Activated CD4-positive, alpha-beta T cell treated with anti-CD3 and anti-CD28 coated beads, Interleukin-2, amount 10 ng/mL, durations not matched to agents 24 days and 14 days (primary cell): ENCODE results near the gene SFMBT2. TPM values are rescaled to one million over a fixed set of nuclear protein-coding genes. Genes with fewer than 3 reads are reported as not detected.

Experiments
- DNase-seq: peaks from one replicate; pipeline ENCODE4 v3.0.0; 2022
- H3K27ac Mint-ChIP-seq: one replicate; pipeline ENCODE4 v1.8.0; 2022; ENCODE audit warnings: mild to moderate bottlenecking, mixed read lengths
- H3K27me3 Mint-ChIP-seq: one replicate; pipeline ENCODE4 v1.8.0; 2022; ENCODE audit warnings: mixed read lengths
- H3K36me3 Mint-ChIP-seq: one replicate; pipeline ENCODE4 v1.8.0; 2022; ENCODE audit warnings: low read depth, mild to moderate bottlenecking, mixed read lengths
- H3K4me1 Mint-ChIP-seq: one replicate; pipeline ENCODE4 v1.8.0; 2021; ENCODE audit warnings: mixed read lengths
- H3K4me3 Mint-ChIP-seq: one replicate; pipeline ENCODE4 v1.8.0; 2022; ENCODE audit warnings: mild to moderate bottlenecking, moderate library complexity, mixed read lengths
- H3K9me3 Mint-ChIP-seq: one replicate; pipeline ENCODE4 v1.8.0; 2021; ENCODE audit warnings: mixed read lengths
- intact Hi-C: fragments of 100-400 bp; cut with micrococcal nuclease; formaldehyde crosslinking; loops from one replicate; pipeline ENCODE4 v1.15.1; 2023
- total RNA-seq: library from RNA; stranded (reverse); gene quantifications from 2 replicates; pipeline ENCODE4 v1.2.3, GENCODE V29; 2022

Gene SFMBT2
- total RNA-seq, 1 donor from 2014 or later = 24.9 TPM

DNA sequence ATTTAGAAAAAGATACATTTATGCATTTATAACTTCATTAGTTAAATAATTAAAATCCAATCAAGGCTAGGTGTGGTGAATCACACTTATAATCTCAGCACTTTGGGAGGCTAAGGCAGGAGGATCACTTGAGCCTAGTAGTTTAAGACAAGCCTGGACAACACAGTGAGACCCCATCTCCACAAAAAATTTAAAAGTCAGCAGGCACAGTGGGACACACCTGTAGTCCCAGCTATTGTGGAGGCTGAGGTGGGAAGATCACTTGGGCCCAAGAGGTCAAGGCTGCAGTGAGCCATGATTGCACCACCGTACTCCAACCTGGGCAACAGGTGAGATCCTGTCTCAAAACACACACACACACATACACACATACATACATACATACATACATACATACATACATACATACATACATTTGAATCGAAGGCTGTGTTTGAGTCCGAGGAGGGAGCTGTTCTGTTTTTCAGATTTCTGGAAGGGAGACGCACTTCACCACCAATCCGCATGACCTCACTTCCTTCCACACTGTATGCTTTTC, 30.1 kb downstream of the SFMBT2 start:
- no peaks in the 10 kb centered on the region for H3K27me3 Mint-ChIP-seq
- H3K4me1 Mint-ChIP-seq = peaks cover 36% of the 10 kb centered on the region
- peaks cover 44% of the 10 kb centered on the region for H3K36me3 Mint-ChIP-seq
- intact Hi-C loops = no loop called here
- H3K4me3 Mint-ChIP-seq = no peak overlapping the region
- no peak overlapping the region for H3K27ac Mint-ChIP-seq
- H3K9me3 Mint-ChIP-seq = peaks cover 10% of the 10 kb centered on the region
- DNase-seq = no peak

- no peak for DNase-seq
- H3K27ac Mint-ChIP-seq = peak overlapping the region; percentile 80
- H3K4me1 Mint-ChIP-seq = peaks cover 25% of the 10 kb centered on the region
- peaks cover 59% of the 10 kb centered on the region for H3K36me3 Mint-ChIP-seq
- H3K9me3 Mint-ChIP-seq = peaks cover 10% of the 10 kb centered on the region
- H3K4me3 Mint-ChIP-seq = no peak overlapping the region
- intact Hi-C loops = no loop called here
- H3K27me3 Mint-ChIP-seq = no peaks in the 10 kb centered on the region
Observed at GRCh38 chr10:7378602-7379403, 32.0 kb downstream of the SFMBT2 start.

GRCh38 chr10:7377614-7378248, 33.1 kb downstream of the SFMBT2 start:
- Mint-ChIP-seq H3K27ac (peak overlapping the region; percentile 85), H3K27me3 (no peaks in the 10 kb centered on the region), H3K4me3 (peak overlapping the region; percentile 3), H3K36me3 (peaks cover 70% of the 10 kb centered on the region), H3K9me3 (peaks cover 10% of the 10 kb centered on the region), H3K4me1 (peaks cover 20% of the 10 kb centered on the region)
- no peak for DNase-seq
- intact Hi-C loops = no loop called here

GRCh38 chr10:7374795-7375194, 36.0 kb downstream of the SFMBT2 start:
- Mint-ChIP-seq H3K9me3 (peaks cover 10% of the 10 kb centered on the region), H3K4me1 (peaks cover 13% of the 10 kb centered on the region), H3K36me3 (peaks cover 76% of the 10 kb centered on the region), H3K4me3 (no peak overlapping the region), H3K27ac (no peak overlapping the region), H3K27me3 (no peaks in the 10 kb centered on the region)
- no peak for DNase-seq
- intact Hi-C loops = no loop called here

- DNase-seq = no peak
- no peak overlapping the region for H3K27ac Mint-ChIP-seq
- H3K36me3 Mint-ChIP-seq = peaks cover 70% of the 10 kb centered on the region
Observed at GRCh38 chr10:7373039-7373438, 37.8 kb downstream of the SFMBT2 start.

GRCh38 chr10:7372504-7372903, 38.3 kb downstream of the SFMBT2 start:
- Mint-ChIP-seq H3K9me3 (peaks cover under 1% of the 10 kb centered on the region), H3K27me3 (no peaks in the 10 kb centered on the region), H3K36me3 (peaks cover 65% of the 10 kb centered on the region), H3K4me1 (peaks cover 8% of the 10 kb centered on the region), H3K4me3 (no peak overlapping the region), H3K27ac (no peak overlapping the region)
- intact Hi-C loops = no loop called here
- no peak for DNase-seq

More at GRCh38 chr10:7373039-7373438, 37.8 kb downstream of the SFMBT2 start:
- Mint-ChIP-seq H3K9me3 (peaks cover 5% of the 10 kb centered on the region), H3K4me1 (peaks cover 10% of the 10 kb centered on the region), H3K4me3 (no peak overlapping the region), H3K27me3 (no peaks in the 10 kb centered on the region)
- intact Hi-C loops = no loop called here

DNA sequence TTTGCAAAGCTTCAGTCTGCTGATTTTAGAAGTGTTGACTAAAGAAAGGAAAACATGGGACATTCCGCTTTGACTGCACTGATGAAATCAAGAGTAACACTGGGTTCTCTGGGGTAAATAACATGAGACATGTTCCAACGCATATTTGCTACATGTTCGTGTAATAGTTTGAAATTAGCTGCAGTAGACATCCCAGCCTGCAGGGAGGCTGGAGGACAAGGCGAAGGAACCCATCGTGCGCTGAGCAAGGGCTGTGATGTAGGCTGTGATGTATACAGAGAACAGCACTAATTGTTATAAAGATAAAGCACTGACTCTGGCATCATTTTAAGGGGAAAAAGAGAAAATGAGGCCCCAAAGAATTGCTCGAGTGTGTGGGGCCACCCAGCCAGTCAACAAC, 40.3 kb downstream of the SFMBT2 start:
- DNase-seq = no peak
- Mint-ChIP-seq H3K27ac (no peak overlapping the region), H3K9me3 (no peaks in the 10 kb centered on the region), H3K36me3 (peaks cover 67% of the 10 kb centered on the region), H3K4me3 (no peak overlapping the region), H3K4me1 (peaks cover 8% of the 10 kb centered on the region), H3K27me3 (no peaks in the 10 kb centered on the region)
- intact Hi-C loops = no loop called here

GRCh38 chr10:7365027-7365745, 45.6 kb downstream of the SFMBT2 start:
- DNase-seq = no peak
- Mint-ChIP-seq H3K4me3 (no peak overlapping the region), H3K27me3 (no peaks in the 10 kb centered on the region), H3K36me3 (peaks cover 73% of the 10 kb centered on the region), H3K27ac (no peak overlapping the region), H3K9me3 (peaks cover 3% of the 10 kb centered on the region), H3K4me1 (peaks cover 13% of the 10 kb centered on the region)
- intact Hi-C loops = no loop called here

DNA sequence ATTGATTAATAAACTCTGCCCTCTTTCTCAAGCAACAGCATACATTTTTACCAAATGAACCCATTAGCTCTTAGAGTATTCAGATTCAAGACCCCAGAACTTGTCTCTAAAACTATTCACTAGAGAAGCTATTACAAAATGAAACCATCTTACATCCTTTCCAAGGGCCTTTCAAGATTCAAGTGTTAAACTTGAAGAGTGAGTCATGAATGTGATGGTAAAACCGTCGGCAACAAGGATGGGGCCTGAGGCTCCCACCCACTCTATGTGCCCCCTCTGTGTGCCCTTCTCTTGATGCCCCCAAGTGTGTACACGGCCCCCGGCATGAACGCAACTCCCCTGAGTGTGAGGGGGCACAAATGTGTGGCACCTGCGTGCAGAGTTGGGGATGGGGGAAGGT, 46.4 kb downstream of the SFMBT2 start:
- no peak overlapping the region for H3K4me3 Mint-ChIP-seq

GRCh38 chr10:7363700-7364099, 47.1 kb downstream of the SFMBT2 start:
- H3K4me3 Mint-ChIP-seq = no peak overlapping the region
- DNase-seq = no peak
- peaks cover 83% of the 10 kb centered on the region for H3K36me3 Mint-ChIP-seq
- H3K4me1 Mint-ChIP-seq = peaks cover 13% of the 10 kb centered on the region
- H3K9me3 Mint-ChIP-seq = peaks cover 5% of the 10 kb centered on the region
- H3K27ac Mint-ChIP-seq = no peak overlapping the region
- intact Hi-C loops = no loop called here
- no peaks in the 10 kb centered on the region for H3K27me3 Mint-ChIP-seq

More for the DNA sequence above, 46.4 kb downstream of the SFMBT2 start:
- peaks cover 75% of the 10 kb centered on the region for H3K36me3 Mint-ChIP-seq
- intact Hi-C loops = no loop called here
- DNase-seq = no peak
- H3K27ac Mint-ChIP-seq = peak overlapping the region; percentile 8
- peaks cover 13% of the 10 kb centered on the region for H3K4me1 Mint-ChIP-seq
- no peaks in the 10 kb centered on the region for H3K27me3 Mint-ChIP-seq
- H3K9me3 Mint-ChIP-seq = peaks cover 3% of the 10 kb centered on the region

- H3K36me3 Mint-ChIP-seq = peaks cover 89% of the 10 kb centered on the region
- no peaks in the 10 kb centered on the region for H3K27me3 Mint-ChIP-seq
- intact Hi-C loops = no loop called here
- H3K9me3 Mint-ChIP-seq = peaks cover 10% of the 10 kb centered on the region
- H3K4me3 Mint-ChIP-seq = no peak overlapping the region
- no peak overlapping the region for H3K27ac Mint-ChIP-seq
- no peak for DNase-seq
- H3K4me1 Mint-ChIP-seq = peaks cover 12% of the 10 kb centered on the region
Observed at GRCh38 chr10:7362471-7362870, 48.4 kb downstream of the SFMBT2 start.

DNA sequence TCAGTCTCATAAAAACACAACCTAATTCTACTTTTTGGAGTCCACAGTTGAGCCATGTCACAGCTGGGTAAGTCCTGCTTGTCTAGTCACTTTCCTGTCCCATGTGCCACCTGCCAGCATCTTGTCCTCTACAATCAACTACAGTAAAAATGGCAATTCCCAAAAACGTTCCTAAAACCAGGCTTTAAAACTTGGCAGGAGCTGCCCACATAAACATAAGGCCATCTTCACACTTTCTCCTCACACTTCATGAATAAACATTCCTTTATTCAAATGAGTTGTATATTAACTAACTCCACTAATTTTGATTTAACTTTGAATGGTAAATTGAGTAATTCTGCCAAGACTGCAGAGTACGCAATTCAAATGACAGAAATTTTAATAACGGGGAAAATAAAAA, 49.5 kb downstream of the SFMBT2 start:
- Mint-ChIP-seq H3K36me3 (peaks cover 83% of the 10 kb centered on the region), H3K4me1 (peaks cover 12% of the 10 kb centered on the region), H3K4me3 (no peak overlapping the region), H3K9me3 (peaks cover 10% of the 10 kb centered on the region), H3K27me3 (no peaks in the 10 kb centered on the region), H3K27ac (no peak overlapping the region)
- DNase-seq = no peak
- intact Hi-C loops = no loop called here

DNA sequence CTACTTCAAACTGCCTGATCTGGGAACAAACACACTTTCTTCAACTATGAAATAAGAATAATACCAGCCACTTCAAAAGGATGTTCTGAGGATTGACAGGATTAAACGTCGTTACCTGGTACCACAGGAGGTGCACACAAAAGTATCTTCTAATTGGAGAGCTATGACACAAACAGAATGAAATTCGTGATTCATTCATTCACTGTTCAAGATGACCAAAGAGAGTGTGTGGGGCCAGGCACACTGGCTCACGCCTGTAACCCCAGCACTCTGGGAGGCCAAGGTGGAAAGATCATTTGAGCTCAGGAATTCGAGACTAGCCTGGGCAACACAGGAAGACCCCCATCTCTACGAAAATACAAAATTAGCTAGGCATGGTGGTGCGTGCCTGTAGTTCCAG, 50.9 kb downstream of the SFMBT2 start:
- H3K27me3 Mint-ChIP-seq = no peaks in the 10 kb centered on the region
- DNase-seq = no peak
- H3K4me1 Mint-ChIP-seq = peaks cover 12% of the 10 kb centered on the region
- H3K9me3 Mint-ChIP-seq = peaks cover 10% of the 10 kb centered on the region
- H3K4me3 Mint-ChIP-seq = no peak overlapping the region
- peaks cover 76% of the 10 kb centered on the region for H3K36me3 Mint-ChIP-seq
- no peak overlapping the region for H3K27ac Mint-ChIP-seq
- intact Hi-C loops = no loop called here

DNA sequence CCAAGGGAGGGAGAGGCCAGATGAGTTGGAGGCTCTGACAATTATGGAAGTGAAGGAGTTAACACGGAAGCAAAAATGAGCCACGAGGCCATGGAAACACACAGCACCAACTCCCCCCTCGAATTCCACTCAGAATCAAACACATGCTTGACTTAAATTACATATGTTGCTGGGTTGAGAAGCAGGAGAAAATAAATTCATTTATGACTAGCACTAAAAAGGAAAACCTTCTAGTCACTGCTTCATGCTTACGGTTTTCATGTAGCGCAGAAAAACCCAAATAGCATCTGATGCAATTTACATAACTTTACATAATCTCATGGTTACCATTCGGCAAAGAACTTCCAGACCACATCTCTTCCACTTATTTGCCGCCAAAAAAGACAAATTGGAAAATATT, 51.5 kb downstream of the SFMBT2 start:
- intact Hi-C loops = no loop called here
- H3K4me1 Mint-ChIP-seq = peaks cover 10% of the 10 kb centered on the region

More for the DNA sequence above, 51.5 kb downstream of the SFMBT2 start:
- DNase-seq = no peak
- Mint-ChIP-seq H3K27me3 (no peaks in the 10 kb centered on the region), H3K36me3 (peaks cover 70% of the 10 kb centered on the region), H3K9me3 (peaks cover 10% of the 10 kb centered on the region), H3K4me3 (no peak overlapping the region), H3K27ac (no peak overlapping the region)
